ENCODE data around the gene BLMH.

- TF ChIP-seq CTCF (IDR thresholded peaks at IDR 0.05; ENCODE audit: insufficient read depth, low read depth, low read length) (no peak), EZH2 (IDR thresholded peaks at IDR 0.05; ENCODE audit: insufficient read depth, low read length) (no peak)
These were observed 4.8 kb upstream of the BLMH start for GRCh38 chr17:30296499-30297080.

Data from astrocyte (in vitro differentiated cells and primary cell).